Measurements from ENCODE around the gene LAMA3. TPM values are rescaled to one million over a fixed set of nuclear protein-coding genes. Genes with fewer than 3 reads are reported as not detected.

The LAMA3 gene
- total RNA-seq, 4 donors from 2014 or later, result 46.5 to 75.4 (median 57.4) TPM

GRCh38 chr18:23958036-23958435, 268.8 kb downstream of the LAMA3 start:
- peak overlapping the region; percentile 15 to 50 for H3K27ac ChIP-seq
- intact Hi-C loops (cut with DNase I; ENCODE audit: low total_unique reads), result no loop called here
- H3K4me1 ChIP-seq, result no peaks in the 10 kb centered on the region
- no peaks in the 10 kb centered on the region for H3K27me3 ChIP-seq
- peak; percentile 79 to 80 for DNase-seq
- no peaks in the 10 kb centered on the region for H3K36me3 ChIP-seq
- H3K4me3 ChIP-seq, result no peak overlapping the region
- no peaks in the 10 kb centered on the region for H3K9me3 ChIP-seq
- TF ChIP-seq POLR2A (IDR thresholded peaks at IDR 0.05), result no peak
- TF ChIP-seq, protein P1, sequence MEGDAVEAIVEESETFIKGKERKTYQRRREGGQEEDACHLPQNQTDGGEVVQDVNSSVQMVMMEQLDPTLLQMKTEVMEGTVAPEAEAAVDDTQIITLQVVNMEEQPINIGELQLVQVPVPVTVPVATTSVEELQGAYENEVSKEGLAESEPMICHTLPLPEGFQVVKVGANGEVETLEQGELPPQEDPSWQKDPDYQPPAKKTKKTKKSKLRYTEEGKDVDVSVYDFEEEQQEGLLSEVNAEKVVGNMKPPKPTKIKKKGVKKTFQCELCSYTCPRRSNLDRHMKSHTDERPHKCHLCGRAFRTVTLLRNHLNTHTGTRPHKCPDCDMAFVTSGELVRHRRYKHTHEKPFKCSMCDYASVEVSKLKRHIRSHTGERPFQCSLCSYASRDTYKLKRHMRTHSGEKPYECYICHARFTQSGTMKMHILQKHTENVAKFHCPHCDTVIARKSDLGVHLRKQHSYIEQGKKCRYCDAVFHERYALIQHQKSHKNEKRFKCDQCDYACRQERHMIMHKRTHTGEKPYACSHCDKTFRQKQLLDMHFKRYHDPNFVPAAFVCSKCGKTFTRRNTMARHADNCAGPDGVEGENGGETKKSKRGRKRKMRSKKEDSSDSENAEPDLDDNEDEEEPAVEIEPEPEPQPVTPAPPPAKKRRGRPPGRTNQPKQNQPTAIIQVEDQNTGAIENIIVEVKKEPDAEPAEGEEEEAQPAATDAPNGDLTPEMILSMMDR (IDR thresholded peaks at IDR 0.05), result no peak

DNA sequence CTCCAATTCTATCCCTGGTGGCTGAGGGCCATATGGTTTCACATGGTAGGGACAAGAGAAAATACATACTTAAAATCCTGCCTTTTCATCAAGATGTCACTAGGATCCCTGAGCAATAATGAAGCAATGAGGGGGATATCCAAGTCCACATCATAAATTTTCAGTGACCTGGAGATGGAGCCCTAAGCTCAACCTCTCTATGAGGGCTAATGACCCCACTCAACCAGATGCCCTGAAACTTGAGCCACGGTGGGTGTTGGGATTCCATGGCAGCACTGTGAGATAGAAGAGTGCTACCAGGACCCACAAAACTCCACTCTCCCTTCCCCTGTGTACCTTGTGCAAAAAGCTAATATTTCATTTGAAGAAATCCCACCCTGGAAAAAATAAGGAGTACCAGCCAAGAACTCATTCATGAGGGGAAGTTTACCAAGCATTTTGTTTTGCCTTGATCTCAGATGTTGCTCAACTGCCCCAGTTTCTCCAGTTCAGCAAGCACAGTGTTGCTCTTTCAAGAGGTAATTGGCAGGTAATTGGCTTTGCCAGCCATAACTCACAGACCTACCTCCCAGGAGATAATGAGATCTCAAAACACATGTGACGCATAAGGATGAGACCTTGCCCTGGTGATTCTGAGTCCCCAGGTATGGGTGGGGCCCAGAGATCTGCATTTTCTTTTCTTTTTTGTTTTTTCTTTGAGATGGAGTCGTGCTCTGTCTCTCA, 274.4 kb downstream of the LAMA3 start:
- Histone ChIP-seq H3K27me3 (no peaks in the 10 kb centered on the region), H3K9me3 (no peaks in the 10 kb centered on the region), H3K4me1 (no peaks in the 10 kb centered on the region), H3K4me3 (no peak overlapping the region), H3K27ac (no peak overlapping the region), H3K36me3 (no peaks in the 10 kb centered on the region)
- no peak for DNase-seq
- intact Hi-C loops (cut with DNase I; ENCODE audit: low total_unique reads), result no loop called here
- no peak for TF ChIP-seq POLR2A (IDR thresholded peaks at IDR 0.05)
- TF ChIP-seq, protein P1 (IDR thresholded peaks at IDR 0.05), result no peak

DNA sequence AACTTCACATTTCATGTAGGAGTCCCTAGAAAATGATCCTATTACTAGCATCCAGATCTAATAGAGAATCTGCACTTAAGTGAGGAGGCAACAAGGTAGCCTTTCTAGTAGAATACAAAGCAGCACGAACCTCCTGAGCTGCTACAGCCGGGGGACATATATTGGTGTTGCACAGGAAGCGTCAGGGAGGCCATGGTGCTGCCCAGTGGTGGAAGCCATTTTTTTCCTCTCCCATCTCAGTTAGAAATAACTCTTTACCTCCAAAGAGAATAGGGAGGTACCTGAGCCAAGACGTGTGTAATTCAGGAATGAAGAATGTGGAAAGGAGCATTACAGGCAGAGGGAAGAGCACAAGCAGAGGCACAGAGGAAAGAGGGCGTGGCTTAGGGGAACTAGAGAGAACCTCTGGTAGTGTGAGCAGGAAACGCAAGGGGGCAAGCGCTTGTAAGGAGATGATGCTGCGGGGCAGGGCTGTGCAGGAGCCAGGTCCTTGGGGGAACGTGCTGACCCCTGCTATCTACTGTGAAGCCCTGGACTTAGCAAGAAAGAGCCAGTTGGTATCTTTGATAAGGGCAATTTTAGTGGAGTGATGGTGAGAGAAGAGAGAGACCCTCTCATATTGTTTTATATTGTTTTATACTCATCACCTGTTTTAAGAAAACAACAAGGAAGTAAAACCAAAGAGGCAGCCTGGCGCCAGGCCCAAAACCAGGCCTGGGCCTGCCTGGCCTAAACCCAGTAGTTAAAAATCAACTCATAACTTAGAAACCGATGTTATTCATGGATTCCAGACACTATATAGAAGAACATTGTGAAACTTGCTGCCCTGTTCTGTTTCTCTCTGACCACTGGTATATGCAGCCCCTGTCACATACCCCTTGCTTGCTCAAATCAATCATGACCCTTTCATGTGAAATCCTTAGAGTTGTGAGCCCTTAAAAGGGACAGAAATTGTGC, 275.3 kb downstream of the LAMA3 start:
- DNase-seq, result no peak
- Histone ChIP-seq H3K27me3 (no peaks in the 10 kb centered on the region), H3K36me3 (no peaks in the 10 kb centered on the region), H3K4me1 (no peaks in the 10 kb centered on the region), H3K27ac (no peak overlapping the region), H3K4me3 (no peak overlapping the region), H3K9me3 (no peaks in the 10 kb centered on the region)
- TF ChIP-seq, protein P1 (IDR thresholded peaks at IDR 0.05), result no peak
- TF ChIP-seq POLR2A (IDR thresholded peaks at IDR 0.05), result no peak
- intact Hi-C loops (cut with DNase I; ENCODE audit: low total_unique reads), result no loop called here

- no peaks in the 10 kb centered on the region for H3K36me3 ChIP-seq
- no peaks in the 10 kb centered on the region for H3K4me1 ChIP-seq
- intact Hi-C loops (cut with DNase I; ENCODE audit: low total_unique reads), result no loop called here
- TF ChIP-seq, protein P1 (IDR thresholded peaks at IDR 0.05), result no peak
- TF ChIP-seq POLR2A (IDR thresholded peaks at IDR 0.05), result no peak
- no peaks in the 10 kb centered on the region for H3K9me3 ChIP-seq
- DNase-seq, result no peak
- no peak overlapping the region for H3K4me3 ChIP-seq
- H3K27ac ChIP-seq, result no peak overlapping the region
- no peaks in the 10 kb centered on the region for H3K27me3 ChIP-seq
Observed at GRCh38 chr18:23966909-23967308, 277.7 kb downstream of the LAMA3 start.
